ENCODE data around the gene SORCS2. TPM values are rescaled to one million over a fixed set of nuclear protein-coding genes. Genes with fewer than 3 reads are reported as not detected.

SORCS2 gene
- polyA plus RNA-seq, 4 donors, result 5.8 to 64.8 (median 8.9) TPM

- DNase-seq (ENCODE audit: low read depth in 4 of 4, low spot score in 3 of 4), result no peak
Observed at GRCh38 chr4:7343950-7344349, 151.6 kb downstream of the SORCS2 start.

GRCh38 chr4:7344636-7345155, 152.4 kb downstream of the SORCS2 start:
- DNase-seq (ENCODE audit: low read depth in 4 of 4, low spot score in 3 of 4), result no peak

GRCh38 chr4:7347981-7348380, 155.6 kb downstream of the SORCS2 start:
- no peak for DNase-seq (ENCODE audit: low read depth in 4 of 4, low spot score in 3 of 4)

- no peak for DNase-seq (ENCODE audit: low read depth in 4 of 4, low spot score in 3 of 4)
Observed at GRCh38 chr4:7348946-7349900, 156.9 kb downstream of the SORCS2 start.

GRCh38 chr4:7350396-7350795, 158.1 kb downstream of the SORCS2 start:
- no peak for DNase-seq (ENCODE audit: low read depth in 4 of 4, low spot score in 3 of 4)

GRCh38 chr4:7351014-7351413, 158.7 kb downstream of the SORCS2 start:
- DNase-seq (ENCODE audit: low read depth in 4 of 4, low spot score in 3 of 4), result no peak

- no peak for DNase-seq (ENCODE audit: low read depth in 4 of 4, low spot score in 3 of 4)
Observed at GRCh38 chr4:7352486-7352885, 160.1 kb downstream of the SORCS2 start.

- no peak for DNase-seq (ENCODE audit: low read depth in 4 of 4, low spot score in 3 of 4)
Observed at GRCh38 chr4:7353046-7353790, 160.9 kb downstream of the SORCS2 start.

GRCh38 chr4:7353846-7354610, 161.7 kb downstream of the SORCS2 start:
- no peak for DNase-seq (ENCODE audit: low read depth in 4 of 4, low spot score in 3 of 4)

- no peak for DNase-seq (ENCODE audit: low read depth in 4 of 4, low spot score in 3 of 4)
Observed at GRCh38 chr4:7354927-7355326, 162.6 kb downstream of the SORCS2 start.

GRCh38 chr4:7355795-7356194, 163.5 kb downstream of the SORCS2 start:
- DNase-seq (ENCODE audit: low read depth in 4 of 4, low spot score in 3 of 4), result no peak

GRCh38 chr4:7356667-7357310, 164.5 kb downstream of the SORCS2 start:
- no peak for DNase-seq (ENCODE audit: low read depth in 4 of 4, low spot score in 3 of 4)

GRCh38 chr4:7357323-7357722, 165.0 kb downstream of the SORCS2 start:
- no peak for DNase-seq (ENCODE audit: low read depth in 4 of 4, low spot score in 3 of 4)

GRCh38 chr4:7358100-7358735, 165.9 kb downstream of the SORCS2 start:
- DNase-seq (ENCODE audit: low read depth in 4 of 4, low spot score in 3 of 4), result no peak

GRCh38 chr4:7359400-7360062, 167.2 kb downstream of the SORCS2 start:
- no peak for DNase-seq (ENCODE audit: low read depth in 4 of 4, low spot score in 3 of 4)

- DNase-seq (ENCODE audit: low read depth in 4 of 4, low spot score in 3 of 4), result no peak
Observed at GRCh38 chr4:7360806-7361205, 168.5 kb downstream of the SORCS2 start.

GRCh38 chr4:7361280-7361895, 169.1 kb downstream of the SORCS2 start:
- peak in 1 of 4 donors; percentile 18 for DNase-seq (ENCODE audit: low read depth in 4 of 4, low spot score in 3 of 4)

GRCh38 chr4:7362341-7362740, 170.0 kb downstream of the SORCS2 start:
- no peak for DNase-seq (ENCODE audit: low read depth in 4 of 4, low spot score in 3 of 4)
